ENCODE measurements around the gene RABGAP1.

GRCh38 chr9:123073441-123073840, 132.6 kb downstream of the RABGAP1 start:
- TF ChIP-seq CTCF (IDR thresholded peaks at IDR 0.05) (no peak), POLR2A (IDR thresholded peaks at IDR 0.05) (no peak), POLR2AphosphoS5 (IDR thresholded peaks at IDR 0.05; ENCODE audit: insufficient read depth in 1 of 2, low read depth in 1 of 2) (no peak)

Data from vagina (tissue), 2 donors.